HepG2 (cell line): ENCODE data around the gene PYGB. TPM values are rescaled to one million over a fixed set of nuclear protein-coding genes. Genes with fewer than 3 reads are reported as not detected.
A peak's percentile ranks its signal among the peaks of the same experiment; 100 is the strongest.

ENCODE experiments used
- ADNP ChIP-seq: sonication (generic); formaldehyde crosslinking; IDR thresholded peaks from 2 replicates; pipeline ENCODE4 v1.4.0; 2020; ENCODE audit warnings: missing genetic modification reagents
- AHDC1 ChIP-seq: sonication (generic); formaldehyde crosslinking; IDR thresholded peaks from 2 replicates; pipeline ENCODE4 v1.5.1; 2020; ENCODE audit warnings: mild to moderate bottlenecking, missing genetic modification reagents, borderline replicate concordance
- BRF2 ChIP-seq: sonication (generic); formaldehyde crosslinking; IDR thresholded peaks from 2 replicates; pipeline ENCODE4 v1.8.1; 2022; ENCODE audit warnings: mild to moderate bottlenecking, missing genetic modification reagents
- DBP ChIP-seq: sonication (generic); formaldehyde crosslinking; IDR thresholded peaks from 2 replicates; pipeline ENCODE4 v1.4.0; 2020; ENCODE audit warnings: missing genetic modification reagents; ENCODE audit errors: not compliant biosample characterization
- JUNB ChIP-seq: sonication (generic); formaldehyde crosslinking; IDR thresholded peaks from 2 replicates; pipeline ENCODE4 v1.8.0; 2022; ENCODE audit warnings: missing genetic modification reagents, mild to moderate bottlenecking, borderline replicate concordance
- KLF11 ChIP-seq: IDR thresholded peaks from 2 replicates; pipeline ENCODE4 v1.6.1; 2016; ENCODE audit warnings: missing compliant biosample characterization
- MXD4 ChIP-seq: IDR thresholded peaks from 2 replicates; pipeline ENCODE4 v1.6.1; 2016; ENCODE audit warnings: mild to moderate bottlenecking, missing biosample characterization, missing genetic modification reagents
- MYC ChIP-seq: sonication (generic); formaldehyde crosslinking; IDR thresholded peaks from 2 replicates; pipeline ENCODE4 v1.9.0; 2021; ENCODE audit warnings: missing genetic modification reagents, borderline replicate concordance
- NKX3-1 ChIP-seq: sonication (generic); formaldehyde crosslinking; IDR thresholded peaks from 2 replicates; pipeline ENCODE4 v1.5.0; 2020; ENCODE audit warnings: missing genetic modification reagents
- REL ChIP-seq: sonication (generic); formaldehyde crosslinking; conservative IDR thresholded peaks from 2 replicates; pipeline ENCODE4 v1.8.0; 2022; ENCODE audit warnings: mild to moderate bottlenecking, missing genetic modification reagents, moderate library complexity
- REPIN1 ChIP-seq: sonication (generic); formaldehyde crosslinking; IDR thresholded peaks from 2 replicates; pipeline ENCODE4 v1.8.0; 2022; ENCODE audit warnings: missing genetic modification reagents, low read depth, mild to moderate bottlenecking, borderline replicate concordance
- ZKSCAN5 ChIP-seq: sonication (generic); formaldehyde crosslinking; IDR thresholded peaks from 2 replicates; pipeline ENCODE4 v1.5.1; 2020; ENCODE audit warnings: mild to moderate bottlenecking, missing genetic modification reagents
- ZNF331 ChIP-seq: sonication (generic); formaldehyde crosslinking; IDR thresholded peaks from 2 replicates; pipeline ENCODE4 v1.4.0; 2020; ENCODE audit warnings: missing genetic modification reagents
- polyA plus RNA-seq, 8 experiments: library from polyadenylated mRNA; depleted of rRNA in 3 of 8; stranded (reverse) in 7 of 8; unstranded in 1 of 8; fragments of >200 nt; fragmentation: Illumina TruSeq in 4 of 8; extraction: Trizol in 4 of 8; gene quantifications; 2 replicates each; pipeline versions ENCODE4 v1.2.1 to v1.2.3, GENCODE V29; 2011 to 2016; ENCODE audit warnings: low read depth in 4 of 8, missing spikeins in 1 of 8, mixed read lengths in 1 of 8; ENCODE audit not compliant: insufficient read depth in 1 of 8
- total RNA-seq, 5 experiments: library from RNA; depleted of rRNA; stranded (reverse); fragments of >200 nt; fragmentation: Illumina TruSeq; extraction: Trizol; gene quantifications; 2 replicates each; pipeline ENCODE4 v1.2.3, GENCODE V29; 2016; ENCODE audit warnings: low read depth in 1 of 5
- TF ChIP-seq, protein P1 (sequence below): sonication (generic); formaldehyde crosslinking; IDR thresholded peaks from 2 replicates; pipeline ENCODE4 v1.5.0; 2020; ENCODE audit warnings: missing genetic modification reagents
- TF ChIP-seq, protein P2 (sequence below): sonication (generic); formaldehyde crosslinking; IDR thresholded peaks from 2 replicates; pipeline ENCODE4 v1.8.0; 2022; ENCODE audit warnings: missing genetic modification reagents, low read depth, mild to moderate bottlenecking, borderline replicate concordance
- TF ChIP-seq, protein P3 (sequence below): sonication (generic); formaldehyde crosslinking; conservative IDR thresholded peaks from 2 replicates; pipeline ENCODE4 v1.4.0; 2020; ENCODE audit warnings: missing genetic modification reagents

Gene PYGB
- total and polyA plus RNA-seq, 2 of the 13 experiments (the other 11 are each of a cell fraction or from before 2014, with no cell fraction given), result 24.2 to 86.3 TPM

- TF ChIP-seq AHDC1 (CRISPR knock-in tag) (peak; percentile 79; the same call in 1 of the 2 replicates), JUNB (peak; percentile 85), DBP (CRISPR knock-in tag) (peak; percentile 76), REPIN1 (CRISPR knock-in tag) (peak; percentile 84), MYC (CRISPR knock-in tag) (peak; percentile 98), NKX3-1 (peak; percentile 93), KLF11 (peak; percentile 87; the same call in 1 of the 2 replicates), ADNP (no peak), REL (0 out of 2 replicates have a peak, but pooled peaks have one; percentile 68), BRF2 (CRISPR knock-in tag) (peak; percentile 91), ZNF331 (CRISPR knock-in tag) (peak; percentile 96), MXD4 (CRISPR knock-in tag) (peak; percentile 92), ZKSCAN5 (CRISPR knock-in tag) (no peak)
- TF ChIP-seq, protein P1, sequence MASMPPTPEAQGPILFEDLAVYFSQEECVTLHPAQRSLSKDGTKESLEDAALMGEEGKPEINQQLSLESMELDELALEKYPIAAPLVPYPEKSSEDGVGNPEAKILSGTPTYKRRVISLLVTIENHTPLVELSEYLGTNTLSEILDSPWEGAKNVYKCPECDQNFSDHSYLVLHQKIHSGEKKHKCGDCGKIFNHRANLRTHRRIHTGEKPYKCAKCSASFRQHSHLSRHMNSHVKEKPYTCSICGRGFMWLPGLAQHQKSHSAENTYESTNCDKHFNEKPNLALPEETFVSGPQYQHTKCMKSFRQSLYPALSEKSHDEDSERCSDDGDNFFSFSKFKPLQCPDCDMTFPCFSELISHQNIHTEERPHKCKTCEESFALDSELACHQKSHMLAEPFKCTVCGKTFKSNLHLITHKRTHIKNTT (CRISPR knock-in tag), result no peak
- TF ChIP-seq, protein P2, sequence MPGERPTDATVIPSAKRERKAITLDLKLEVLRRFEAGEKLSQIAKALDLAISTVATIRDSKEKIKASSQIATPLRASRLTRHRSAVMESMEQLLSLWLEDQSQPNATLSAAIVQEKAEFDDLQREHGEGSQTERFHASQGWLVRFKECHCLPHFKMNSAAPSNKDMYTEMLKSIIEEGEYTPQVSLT (CRISPR knock-in tag), result 0 out of 2 replicates have a peak, but pooled peaks have one; percentile 72
- TF ChIP-seq, protein P3, sequence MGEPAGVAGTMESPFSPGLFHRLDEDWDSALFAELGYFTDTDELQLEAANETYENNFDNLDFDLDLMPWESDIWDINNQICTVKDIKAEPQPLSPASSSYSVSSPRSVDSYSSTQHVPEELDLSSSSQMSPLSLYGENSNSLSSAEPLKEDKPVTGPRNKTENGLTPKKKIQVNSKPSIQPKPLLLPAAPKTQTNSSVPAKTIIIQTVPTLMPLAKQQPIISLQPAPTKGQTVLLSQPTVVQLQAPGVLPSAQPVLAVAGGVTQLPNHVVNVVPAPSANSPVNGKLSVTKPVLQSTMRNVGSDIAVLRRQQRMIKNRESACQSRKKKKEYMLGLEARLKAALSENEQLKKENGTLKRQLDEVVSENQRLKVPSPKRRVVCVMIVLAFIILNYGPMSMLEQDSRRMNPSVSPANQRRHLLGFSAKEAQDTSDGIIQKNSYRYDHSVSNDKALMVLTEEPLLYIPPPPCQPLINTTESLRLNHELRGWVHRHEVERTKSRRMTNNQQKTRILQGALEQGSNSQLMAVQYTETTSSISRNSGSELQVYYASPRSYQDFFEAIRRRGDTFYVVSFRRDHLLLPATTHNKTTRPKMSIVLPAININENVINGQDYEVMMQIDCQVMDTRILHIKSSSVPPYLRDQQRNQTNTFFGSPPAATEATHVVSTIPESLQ (CRISPR knock-in tag), result no peak
Observed at GRCh38 chr20:25338112-25339023, 90.5 kb downstream of the PYGB start (continued).
